ENCODE measurements around the gene HOTAIR. TPM values are rescaled to one million over a fixed set of nuclear protein-coding genes. Genes with fewer than 3 reads are reported as not detected.

Gene HOTAIR
- total RNA-seq, 1 experiment from 2014 or later, result not detected

DNA sequence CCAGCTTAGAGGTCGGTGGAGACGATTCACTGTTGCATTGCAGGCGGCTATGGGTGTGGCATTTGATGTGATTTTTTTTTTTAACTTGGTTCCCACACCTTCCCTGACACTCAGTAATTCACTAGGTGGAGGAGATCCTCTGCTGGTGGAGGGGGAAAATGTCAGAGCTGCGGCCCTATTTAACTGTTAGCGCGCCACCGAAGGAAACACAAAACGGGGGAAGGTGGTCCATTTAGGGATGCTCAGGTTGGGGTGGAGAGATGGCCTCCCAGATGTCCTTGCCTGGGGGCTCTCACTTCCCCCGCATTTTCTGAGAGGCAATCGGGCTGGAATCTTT, 24.3 kb downstream of the HOTAIR start:
- no CpG with 5 or more reads among the region's 10 CpGs for WGBS (ENCODE audit: extremely low coverage, insufficient read length, low lambda C conversion rate)
- H3K79me1 ChIP-seq (ENCODE audit: insufficient read depth, low read depth, low read length, poor library complexity, severe bottlenecking), result no peaks in the 10 kb centered on the region
- Mint-ChIP-seq H3K9me3 (peaks cover 0 to 9% of the 10 kb centered on the region in 2 experiments; a peak in 4 of 5 replicates), H3K36me3 (ENCODE audit: insufficient read depth in 1 of 3, low read depth in 3 of 3) (no peaks in the 10 kb centered on the region), H3K27ac (no peak overlapping the region), H3K4me3 (no peak overlapping the region; a peak in 1 of 5 replicates), H3K4me1 (peaks cover 6 to 16% of the 10 kb centered on the region in 2 experiments; a peak in 3 of 4 replicates), H3K27me3 (ENCODE audit: low read depth) (peaks cover 99% of the 10 kb centered on the region)
- H3K27me3 ChIP-seq (ENCODE audit: insufficient read depth, low read length), result peaks cover 98% of the 10 kb centered on the region
- H3K79me2 ChIP-seq (ENCODE audit: insufficient read depth, low read length), result no peaks in the 10 kb centered on the region
- no peak overlapping the region for H3K4ac ChIP-seq (ENCODE audit: low read depth, low read length)
- H3K23ac ChIP-seq (ENCODE audit: insufficient read length, low read depth, low read length), result no peak overlapping the region
- H4K91ac ChIP-seq (ENCODE audit: insufficient read length, low read depth, low read length), result no peak overlapping the region
- H3K14ac ChIP-seq (ENCODE audit: insufficient read depth, low read length), result no peak overlapping the region
- no peaks in the 10 kb centered on the region for H4K20me1 ChIP-seq (ENCODE audit: control insufficient read depth, insufficient read depth, insufficient read length)
- no peak overlapping the region for H2AK5ac ChIP-seq (ENCODE audit: insufficient read length, low read length)
- H2BK120ac ChIP-seq (ENCODE audit: low read depth, low read length, poor library complexity, severe bottlenecking), result no peak overlapping the region
- H4K5ac ChIP-seq (ENCODE audit: insufficient read length, low read depth, low read length), result no peak overlapping the region
- DNase-seq, result no peak
- no peak overlapping the region for H3K18ac ChIP-seq (ENCODE audit: insufficient read length, low read depth, low read length)
- H3K23me2 ChIP-seq (ENCODE audit: insufficient read length, low read depth, low read length, poor library complexity, severe bottlenecking), result no peaks in the 10 kb centered on the region
- H3T11ph ChIP-seq (ENCODE audit: low read length), result no peak overlapping the region
- H3K4me1 ChIP-seq (ENCODE audit: insufficient read depth, low read length), result no peaks in the 10 kb centered on the region
- TF ChIP-seq, protein P1, sequence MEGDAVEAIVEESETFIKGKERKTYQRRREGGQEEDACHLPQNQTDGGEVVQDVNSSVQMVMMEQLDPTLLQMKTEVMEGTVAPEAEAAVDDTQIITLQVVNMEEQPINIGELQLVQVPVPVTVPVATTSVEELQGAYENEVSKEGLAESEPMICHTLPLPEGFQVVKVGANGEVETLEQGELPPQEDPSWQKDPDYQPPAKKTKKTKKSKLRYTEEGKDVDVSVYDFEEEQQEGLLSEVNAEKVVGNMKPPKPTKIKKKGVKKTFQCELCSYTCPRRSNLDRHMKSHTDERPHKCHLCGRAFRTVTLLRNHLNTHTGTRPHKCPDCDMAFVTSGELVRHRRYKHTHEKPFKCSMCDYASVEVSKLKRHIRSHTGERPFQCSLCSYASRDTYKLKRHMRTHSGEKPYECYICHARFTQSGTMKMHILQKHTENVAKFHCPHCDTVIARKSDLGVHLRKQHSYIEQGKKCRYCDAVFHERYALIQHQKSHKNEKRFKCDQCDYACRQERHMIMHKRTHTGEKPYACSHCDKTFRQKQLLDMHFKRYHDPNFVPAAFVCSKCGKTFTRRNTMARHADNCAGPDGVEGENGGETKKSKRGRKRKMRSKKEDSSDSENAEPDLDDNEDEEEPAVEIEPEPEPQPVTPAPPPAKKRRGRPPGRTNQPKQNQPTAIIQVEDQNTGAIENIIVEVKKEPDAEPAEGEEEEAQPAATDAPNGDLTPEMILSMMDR (conservative IDR thresholded peaks at IDR 0.05), result no peak
- no peak overlapping the region for H3K27ac ChIP-seq (ENCODE audit: insufficient read length, low read depth, low read length)
- H2BK15ac ChIP-seq (ENCODE audit: low read depth, low read length), result no peak overlapping the region
- H2BK20ac ChIP-seq (ENCODE audit: low read depth, low read length, poor library complexity, severe bottlenecking), result no peak overlapping the region
- H3K9ac ChIP-seq (ENCODE audit: extremely low read depth, insufficient read length, low read length), result no peak overlapping the region
- H3K56ac ChIP-seq (ENCODE audit: insufficient read length, low read depth, low read length), result no peak overlapping the region
- no peak overlapping the region for H2BK5ac ChIP-seq (ENCODE audit: insufficient read length, low read length)
- no peak overlapping the region for H3K4me2 ChIP-seq (ENCODE audit: insufficient read depth, insufficient read length, low read length)
- no peak overlapping the region for H2BK12ac ChIP-seq (ENCODE audit: insufficient read length, low read depth, low read length)
- H4K8ac ChIP-seq (replicated peaks; ENCODE audit: insufficient read length, low read depth, low read length), result no peak overlapping the region
- no peak overlapping the region for H2AFZ ChIP-seq (ENCODE audit: low read length)
- no peaks in the 10 kb centered on the region for H3K9me3 ChIP-seq (ENCODE audit: control insufficient read depth, low read depth, low read length)
